Non-pigmented ciliary epithelial cell (primary cell): ENCODE results near the gene ADAMTS2.

Experiments
- DNase-seq: peaks from one replicate; pipeline ENCODE4 v3.0.0-alpha.2; 2010; ENCODE audit warnings: low read depth

Gene ADAMTS2

GRCh38 chr5:179371681-179372680, 26.7 kb upstream of the ADAMTS2 start:
- no peak for DNase-seq

DNA sequence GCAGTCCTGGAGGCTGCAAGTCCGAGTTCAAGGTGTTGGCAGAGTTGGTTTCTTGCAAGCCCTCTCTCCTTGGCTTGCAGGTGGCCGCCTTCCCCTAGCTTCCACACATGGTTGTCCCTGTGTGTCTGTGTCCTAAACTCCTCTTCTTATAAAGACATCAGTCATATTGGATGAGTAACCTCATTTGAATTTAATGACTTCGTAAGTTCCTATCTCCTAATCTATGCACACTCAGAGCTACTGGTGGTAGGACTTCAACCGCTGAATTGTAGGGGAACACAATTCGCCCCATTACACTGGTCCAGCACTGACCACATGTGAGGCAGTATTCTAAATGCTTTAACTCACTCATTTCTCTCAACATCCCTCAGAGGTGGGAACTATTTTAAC, 25.9 kb upstream of the ADAMTS2 start:
- DNase-seq, result no peak

GRCh38 chr5:179370490-179371120, 25.3 kb upstream of the ADAMTS2 start:
- DNase-seq, result no peak

- DNase-seq, result no peak
These were observed 24.2 kb upstream of the ADAMTS2 start for GRCh38 chr5:179369530-179369884.

DNA sequence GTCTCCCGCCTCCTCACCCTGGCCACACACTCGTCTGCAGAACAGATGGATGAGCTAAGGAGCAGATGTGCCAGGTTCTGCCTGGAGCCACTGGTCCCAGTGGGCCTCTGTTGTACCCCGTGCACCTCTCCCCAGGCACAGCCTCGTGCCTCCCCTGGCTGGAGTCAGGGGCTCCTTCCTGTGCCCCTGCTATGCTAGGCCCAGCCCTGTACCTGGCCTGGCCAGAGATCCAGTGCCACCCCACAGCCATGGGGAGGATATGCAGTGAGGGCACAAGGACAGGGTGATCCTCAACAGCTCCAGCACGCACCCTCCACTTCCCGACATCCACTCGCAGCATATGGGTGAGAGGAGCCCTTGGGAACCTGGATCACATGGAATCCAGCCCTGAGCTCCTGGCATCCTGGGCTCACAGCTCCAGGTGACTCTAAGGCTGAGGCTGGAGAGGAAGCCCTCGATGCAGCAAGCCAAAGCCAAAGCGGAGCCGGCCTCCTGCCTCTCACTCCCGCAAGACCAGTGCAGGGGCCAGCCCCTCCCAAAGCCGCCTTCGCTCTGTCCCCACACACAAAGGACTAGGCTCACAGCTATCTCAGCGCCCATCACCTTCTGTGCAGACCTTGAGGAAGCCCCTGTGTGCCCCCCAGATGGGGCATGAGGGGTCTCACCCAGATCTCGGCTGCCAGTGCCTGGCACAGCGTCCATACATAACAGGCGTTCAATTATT, 23.7 kb upstream of the ADAMTS2 start:
- no peak for DNase-seq

DNA sequence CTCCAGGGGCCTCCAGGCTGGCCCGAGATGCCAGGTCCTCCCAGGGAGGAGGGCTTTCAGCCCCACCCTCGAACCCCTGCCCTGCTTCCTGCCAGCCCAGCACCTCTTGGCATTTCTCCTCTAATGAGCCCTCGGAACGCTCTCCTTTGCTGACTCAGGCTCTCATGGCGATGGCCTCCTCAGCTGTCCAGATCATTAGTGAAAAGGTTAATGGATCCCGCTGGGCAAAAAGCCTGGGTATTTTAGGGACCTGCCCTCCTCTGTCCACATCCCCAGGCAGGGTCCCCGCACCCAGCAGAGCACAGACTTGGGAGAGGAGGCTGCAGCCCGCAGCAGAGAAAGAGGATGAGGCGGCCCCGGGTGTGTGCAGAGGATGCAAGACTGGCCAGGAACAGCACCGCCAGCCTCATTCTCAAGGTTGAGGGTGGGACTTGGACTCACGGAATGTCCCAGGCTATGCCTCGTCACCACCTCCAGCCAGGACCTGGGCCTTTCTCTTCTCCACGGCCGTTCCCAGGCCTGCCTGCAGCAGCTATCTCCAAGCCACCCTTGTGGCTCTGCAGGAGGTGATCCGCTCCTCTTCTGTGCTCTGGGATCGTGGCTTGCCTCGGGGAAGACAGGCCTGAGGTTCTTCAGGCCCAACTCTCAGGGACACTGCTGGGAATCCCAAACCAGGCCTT, 23.0 kb upstream of the ADAMTS2 start:
- DNase-seq, result no peak

GRCh38 chr5:179367491-179367890, 22.2 kb upstream of the ADAMTS2 start:
- DNase-seq, result no peak

DNA sequence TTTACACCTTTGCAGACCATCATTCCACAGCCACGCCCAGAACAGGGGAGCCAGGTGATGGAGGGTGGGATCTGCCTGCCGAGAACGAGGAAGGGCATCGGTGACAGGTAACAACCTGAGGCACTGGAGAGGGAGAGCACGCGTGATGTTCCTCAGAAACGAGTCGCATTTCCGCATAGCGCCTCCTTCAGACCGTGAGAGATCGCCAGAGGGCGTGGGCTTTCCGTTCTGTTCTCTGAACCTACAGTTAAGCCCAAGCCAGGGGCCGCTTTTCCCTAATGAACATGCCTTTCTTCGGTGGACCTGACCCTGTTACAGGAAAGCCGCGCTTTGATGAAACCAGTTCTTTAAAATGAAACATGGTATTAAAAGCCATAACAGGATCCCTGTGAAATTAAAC, 17.1 kb upstream of the ADAMTS2 start:
- DNase-seq, result no peak

DNA sequence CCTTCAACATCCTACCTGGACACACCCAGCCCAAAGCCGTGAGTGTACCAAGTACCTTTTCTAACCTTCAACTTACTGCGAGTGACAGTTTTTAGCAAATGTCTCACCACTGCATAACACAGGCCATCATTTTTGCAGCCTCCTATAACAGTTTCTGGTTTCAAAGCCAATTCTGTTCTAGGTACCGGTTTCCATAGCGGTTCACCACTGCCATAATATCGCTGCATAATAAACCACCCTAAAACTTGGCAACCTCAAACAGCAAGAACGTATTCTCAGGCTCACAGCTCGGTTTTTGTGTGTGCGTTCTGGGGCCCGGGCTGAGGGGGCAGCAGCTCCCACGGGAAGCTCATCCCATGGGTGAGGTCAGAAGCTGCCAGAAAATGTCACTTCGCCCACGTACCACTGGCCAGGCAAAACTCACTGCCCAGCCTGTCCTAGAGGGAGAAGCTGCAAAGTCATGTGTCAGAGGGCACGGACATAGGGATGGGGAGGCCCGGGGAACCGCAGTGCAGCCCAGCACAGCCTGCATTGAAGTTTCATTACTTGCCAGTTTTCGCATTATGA, 15.9 kb upstream of the ADAMTS2 start:
- DNase-seq, result no peak

DNA sequence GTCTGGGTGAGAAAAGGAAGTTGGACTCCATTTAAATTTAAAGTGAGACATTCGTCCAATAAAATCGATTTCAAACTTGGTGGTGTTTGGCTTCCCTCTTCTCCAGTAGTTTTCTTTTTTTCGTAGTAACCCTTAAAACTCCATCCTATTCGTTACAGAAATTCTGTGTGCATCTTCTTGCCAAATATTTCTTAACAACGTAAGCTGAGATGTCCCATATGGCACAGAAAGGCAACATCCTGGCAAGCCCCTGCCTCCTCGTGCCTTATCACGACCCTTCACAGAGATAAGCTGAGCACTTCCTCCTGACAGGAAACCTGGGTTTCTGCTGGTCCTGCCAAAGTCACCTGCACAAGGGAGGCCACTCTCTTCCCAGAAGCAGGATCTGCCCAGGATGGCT, 11.8 kb upstream of the ADAMTS2 start:
- no peak for DNase-seq

GRCh38 chr5:179355976-179356974, 11.0 kb upstream of the ADAMTS2 start:
- no peak for DNase-seq

DNA sequence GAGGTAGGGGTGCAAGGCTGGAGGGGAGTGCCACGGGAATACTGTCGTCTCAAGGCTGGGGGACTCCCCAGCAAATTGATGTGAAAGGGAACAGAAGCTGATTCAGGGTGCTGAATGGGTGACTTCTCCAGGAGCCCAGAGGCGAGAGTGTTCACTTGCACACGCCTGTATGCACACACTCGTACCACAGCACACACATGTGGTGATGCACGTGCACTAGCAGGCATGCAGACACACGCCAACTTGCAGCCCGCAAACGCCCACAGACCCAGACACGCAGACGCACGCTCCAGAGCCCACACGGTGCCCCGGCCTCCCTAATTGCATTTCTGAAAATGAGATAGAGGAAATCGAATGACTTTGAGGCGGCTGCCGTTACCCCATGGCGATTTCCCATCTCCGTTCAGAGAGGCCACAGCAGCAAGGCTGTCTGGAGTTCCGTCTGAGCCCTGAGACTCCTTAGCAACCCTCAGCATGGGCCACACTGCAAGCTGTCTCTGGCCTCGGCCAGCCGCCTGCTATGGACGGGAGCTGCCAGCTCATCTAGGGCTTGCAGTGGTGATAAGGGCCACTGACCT, 9.1 kb upstream of the ADAMTS2 start:
- no peak for DNase-seq

- no peak for DNase-seq
These were observed 3.6 kb upstream of the ADAMTS2 start for GRCh38 chr5:179348843-179349242.

- DNase-seq, result no peak
These were observed 2.8 kb upstream of the ADAMTS2 start for GRCh38 chr5:179348011-179348530.

DNA sequence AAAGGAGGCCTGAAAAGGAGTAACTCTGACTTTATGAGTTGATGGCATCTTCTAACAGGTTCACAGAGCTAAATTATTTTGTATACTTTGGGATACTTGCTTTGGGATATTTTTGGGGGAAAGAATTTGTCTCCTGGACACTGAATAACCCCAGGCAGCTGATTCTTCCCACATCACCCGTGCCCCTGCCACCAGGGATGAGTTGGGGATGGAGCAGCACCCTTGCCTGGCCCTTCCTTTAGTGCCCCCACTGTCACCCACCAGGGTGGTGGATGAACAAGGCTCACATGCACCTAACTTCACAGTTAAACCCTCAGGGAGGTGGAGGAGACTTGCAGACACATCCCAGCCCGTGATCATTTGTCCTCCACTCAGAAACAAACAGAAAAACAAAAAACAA, 2.3 kb upstream of the ADAMTS2 start:
- no peak for DNase-seq

- DNase-seq, result no peak
These were observed 1.6 kb upstream of the ADAMTS2 start for GRCh38 chr5:179346875-179347274.

GRCh38 chr5:179346401-179346800, 1.1 kb upstream of the ADAMTS2 start:
- no peak for DNase-seq

- DNase-seq, result no peak
These were observed 153 bp downstream of the ADAMTS2 start for GRCh38 chr5:179345183-179345432.

DNA sequence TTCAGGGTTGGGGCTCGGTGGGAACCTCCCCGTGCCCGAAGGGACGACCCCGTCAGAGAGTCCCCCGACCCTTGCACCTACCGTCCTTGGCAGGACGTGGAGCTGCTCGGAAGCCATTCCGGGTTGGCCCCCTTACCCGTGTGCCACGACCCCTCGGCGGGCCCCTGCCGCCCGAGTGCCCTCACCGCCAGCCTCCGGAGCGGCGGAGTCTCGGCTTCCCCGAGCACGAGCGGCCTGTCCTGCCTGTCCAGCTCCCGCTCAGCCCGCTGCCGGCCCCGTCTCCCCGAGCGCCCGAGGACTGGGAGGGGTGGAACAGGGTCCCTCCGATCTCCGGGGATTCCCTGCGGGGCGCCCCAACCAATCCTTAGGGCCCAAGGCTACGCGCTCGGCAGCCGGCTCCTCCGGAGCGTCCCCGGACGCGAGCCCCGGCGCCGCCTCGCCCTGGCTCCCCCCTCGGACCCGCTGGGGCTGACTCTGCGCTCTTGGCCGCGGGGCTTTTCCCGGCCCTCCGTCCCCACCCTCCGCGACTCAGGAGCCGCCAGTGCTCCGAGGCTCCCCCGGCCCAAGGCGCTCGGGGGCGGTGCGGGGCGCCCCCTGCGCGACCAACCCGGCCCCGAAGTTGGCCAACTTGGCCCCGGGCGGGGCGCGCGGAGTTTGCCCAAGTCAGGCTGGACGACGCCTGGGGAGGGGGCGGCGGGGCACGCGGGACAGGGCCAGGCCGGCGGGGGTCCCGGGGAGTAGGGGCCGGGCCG, 654 bp downstream of the ADAMTS2 start:
- DNase-seq, result no peak
